Nasal cavity respiratory epithelium epithelial cell of viscerocranial mucosa (primary cell): ENCODE measurements around the gene DCTD. TPM values are rescaled to one million over a fixed set of nuclear protein-coding genes. Genes with fewer than 3 reads are reported as not detected.

Experiments
- total RNA-seq: library from RNA; depleted of rRNA; stranded (reverse); fragments of >200 nt; gene quantifications from 2 replicates; pipeline ENCODE4 v1.2.3, GENCODE V29; 2014

DCTD gene
- total RNA-seq, result 83.4 and 95.5 TPM in 2 replicates

GRCh38 chr4:182917182-182918043 is at the start of gene DCTD:
DCTD (minus strand) TSS chr4:182917386; CDS start chr4:182915568, 1,818 bp downstream.

Other genes starting within 250 kb of the DCTD start
- gene WWC2, start 181.9 kb upstream of the DCTD start, total RNA-seq, result 8.9 and 27.2 TPM in 2 replicates